ENCODE results near the gene TMEM255B.

GRCh38 chr13:113802090-113802531, 43.1 kb downstream of the TMEM255B start:
- TF ChIP-seq CTCF (IDR thresholded peaks at IDR 0.05) = no peak
- TF ChIP-seq POLR2A (IDR thresholded peaks at IDR 0.05) = no peak
